HG03175 (cell line): ENCODE data around the gene TUBGCP2.

Source experiments
- ATAC-seq: cut with Tn5 transposase; IDR thresholded peaks from one replicate; pipeline ENCODE4 v1.9.1; 2021; ENCODE audit warnings: mild to moderate bottlenecking, moderate library complexity; ENCODE audit not compliant: unreplicated experiment

TUBGCP2 gene

DNA sequence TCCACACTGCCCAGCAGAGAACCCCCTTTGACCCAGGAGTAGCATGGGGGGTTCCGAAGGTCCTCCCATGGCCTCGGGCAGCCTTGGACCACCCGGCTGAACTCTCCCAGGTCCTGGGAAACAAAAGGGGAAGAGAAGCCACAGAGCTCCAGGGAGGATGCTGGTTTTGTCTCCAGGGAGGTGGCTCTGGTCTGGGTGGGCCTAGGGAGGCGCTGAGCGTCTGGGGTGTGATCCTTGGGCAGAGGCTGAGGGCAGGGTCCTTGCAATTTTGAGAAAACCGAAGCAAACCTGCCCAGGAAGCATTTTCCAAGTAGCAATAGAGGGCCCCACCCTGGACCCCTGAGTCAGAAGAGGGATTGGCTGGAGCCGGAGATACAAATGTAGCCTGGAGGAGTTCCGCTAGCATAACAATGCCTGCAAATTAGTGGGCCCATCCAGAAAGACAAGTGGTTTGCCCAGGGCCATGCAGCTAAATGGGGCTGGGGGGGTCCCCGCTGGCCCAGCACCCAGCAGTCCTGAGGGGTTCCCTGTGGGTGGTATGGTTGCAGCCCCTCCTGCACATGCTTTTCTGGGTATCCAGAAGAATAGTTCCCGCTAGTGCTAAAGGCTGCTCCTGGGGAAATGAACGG, 76.6 kb downstream of the TUBGCP2 start:
- no peak for ATAC-seq

DNA sequence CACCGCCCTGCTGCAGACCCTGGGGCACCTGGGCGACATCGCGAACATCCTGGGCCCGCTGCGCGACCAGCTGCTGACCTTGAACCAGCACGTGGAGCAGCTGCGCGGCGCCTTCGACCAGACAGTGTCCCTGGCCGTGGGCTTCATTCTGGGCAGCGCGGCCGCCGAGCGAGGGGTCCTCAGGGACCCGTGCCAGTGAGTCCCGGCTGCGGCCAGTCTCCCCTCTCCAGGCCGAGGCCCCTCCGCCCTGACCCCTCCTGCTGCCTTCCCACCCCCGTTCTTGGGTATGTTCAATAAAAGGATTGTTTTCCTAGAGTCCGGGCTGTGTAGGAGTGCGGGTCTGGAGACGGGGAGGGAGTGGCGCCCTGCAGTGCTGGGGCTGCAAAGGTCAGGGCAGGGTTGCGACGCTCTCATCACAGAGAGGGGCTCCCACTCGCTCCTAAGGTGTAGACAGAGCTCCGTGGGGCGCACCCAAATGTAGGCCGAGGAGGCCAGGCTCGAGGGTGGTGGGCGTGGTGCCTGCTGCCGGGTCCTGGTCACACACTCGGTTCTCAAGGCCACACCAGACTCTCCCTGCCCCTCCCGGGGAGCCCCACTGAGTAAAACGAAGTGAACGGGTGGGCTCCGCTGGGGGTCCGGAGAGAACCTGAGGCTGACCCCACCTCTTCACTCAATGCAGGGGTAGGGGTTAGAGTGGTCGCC, 77.3 kb downstream of the TUBGCP2 start:
- no peak for ATAC-seq

DNA sequence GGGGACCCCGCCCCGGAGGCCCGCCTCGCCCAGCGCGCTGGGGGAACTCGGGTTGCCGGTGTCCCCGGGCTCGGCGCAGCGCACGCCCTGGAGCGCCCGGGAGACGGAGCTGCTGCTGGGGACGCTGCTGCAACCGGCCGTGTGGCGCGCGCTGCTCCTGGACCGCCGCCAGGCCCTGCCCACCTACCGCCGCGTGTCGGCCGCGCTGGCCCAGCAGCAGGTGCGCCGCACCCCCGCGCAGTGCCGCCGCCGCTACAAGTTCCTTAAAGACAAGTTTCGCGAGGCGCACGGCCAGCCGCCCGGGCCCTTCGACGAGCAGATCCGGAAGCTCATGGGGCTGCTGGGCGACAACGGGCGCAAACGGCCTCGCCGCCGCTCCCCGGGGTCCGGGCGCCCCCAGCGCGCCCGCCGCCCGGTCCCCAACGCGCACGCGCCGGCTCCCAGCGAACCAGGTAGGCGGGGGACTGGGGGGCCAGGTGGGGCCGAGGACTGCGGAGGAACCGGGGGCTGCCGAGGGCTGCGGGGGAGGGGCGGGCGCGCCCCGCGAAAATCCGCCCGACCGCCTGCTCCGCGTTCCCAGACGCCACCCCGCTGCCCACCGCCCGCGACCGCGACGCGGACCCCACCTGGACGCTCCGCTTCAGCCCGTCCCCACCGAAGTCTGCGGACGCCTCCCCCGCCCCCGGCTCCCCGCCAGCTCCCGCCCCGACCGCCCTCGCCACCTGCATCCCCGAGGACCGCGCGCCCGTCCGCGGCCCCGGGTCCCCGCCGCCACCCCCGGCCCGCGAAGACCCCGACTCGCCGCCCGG, 78.1 kb downstream of the TUBGCP2 start:
- ATAC-seq, result no peak

DNA sequence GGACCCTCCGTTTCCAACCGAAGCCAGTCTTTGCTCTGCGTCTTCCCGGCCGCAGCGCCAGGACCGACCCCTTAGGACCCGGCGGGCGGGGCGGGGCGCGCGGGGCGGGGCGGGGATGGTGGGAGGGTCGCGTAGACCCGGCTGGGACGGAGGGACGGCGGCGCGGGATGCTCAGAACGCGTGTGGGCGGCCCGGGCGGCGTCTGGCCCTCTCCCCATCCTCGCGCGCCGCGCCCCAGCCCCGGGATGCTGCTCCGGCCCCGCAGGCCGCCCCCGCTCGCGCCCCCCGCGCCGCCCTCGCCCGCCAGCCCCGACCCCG, 78.7 kb downstream of the TUBGCP2 start, which contains the start of gene UTF1:
Gene UTF1 (plus strand): TSS at position 174 of the 318 bp plus-strand sequence. CDS start 72 bp downstream, at position 246.
- ATAC-seq, result no peak

DNA sequence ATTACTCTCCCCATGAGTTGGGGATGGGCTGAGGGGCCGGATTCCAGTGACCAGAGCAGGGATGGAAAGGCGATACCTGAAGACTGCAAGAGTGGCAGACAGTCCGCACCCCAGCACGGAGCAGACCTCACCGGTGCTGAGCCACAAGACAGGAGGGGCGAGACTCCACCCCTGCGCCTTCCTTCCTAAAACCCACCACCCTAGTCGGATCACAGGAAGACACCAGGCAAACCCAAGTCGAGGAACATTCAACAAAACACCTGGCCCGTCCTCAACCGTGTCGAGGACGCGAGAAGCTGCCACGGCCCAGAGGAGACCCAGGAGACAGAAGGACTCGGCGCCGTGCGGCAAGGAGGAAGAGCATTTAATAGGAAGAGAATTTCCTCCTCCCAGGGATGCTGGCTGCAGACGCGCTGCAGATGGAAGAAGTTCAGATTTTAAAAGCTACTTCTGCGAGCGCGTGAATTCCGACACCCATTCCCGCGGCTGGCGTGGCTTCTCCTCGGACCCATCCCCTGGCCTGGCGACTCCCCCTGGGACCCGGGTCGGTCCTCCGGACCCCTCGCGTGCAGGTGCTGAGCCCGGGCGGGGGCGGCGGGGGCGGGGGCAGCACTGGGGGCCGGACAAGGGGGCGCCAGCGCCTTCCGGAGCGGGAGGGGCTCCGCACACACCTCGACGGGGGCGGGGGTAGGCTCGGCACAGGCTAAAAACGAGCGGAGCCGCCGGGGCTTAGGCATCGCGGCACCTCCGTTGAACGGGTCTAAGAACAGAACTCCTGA, 79.2 kb downstream of the TUBGCP2 start:
- no peak for ATAC-seq
